Adrenal gland (tissue), 12 donors: ENCODE measurements around the gene SESTD1. TPM values are rescaled to one million over a fixed set of nuclear protein-coding genes. Genes with fewer than 3 reads are reported as not detected.

ENCODE experiments used
- DNase-seq, 7 donors: peaks; one replicate each; pipeline ENCODE4 v3.0.0-alpha.2; 2019 to 2020
- H3K27ac ChIP-seq, 5 donors: fragments of 200-600 bp; sonication (generic) in 4 of 5; 1 replicate in 3 of 5; 2 replicates in 2 of 5; pipeline versions ENCODE4 v1.5.1 to v1.8.0; 2016 to 2020; ENCODE audit warnings: mild to moderate bottlenecking in 1 of 5
- H3K27me3 ChIP-seq: fragments of 200-600 bp; 2 replicates; pipeline ENCODE4 v1.8.0; 2021
- H3K36me3 ChIP-seq, 2 donors: fragments of 200-600 bp; replicated peaks in 1 of 2; 1 replicate in 1 of 2; 2 replicates in 1 of 2; pipeline versions ENCODE4 v1.5.1 to v1.8.0; 2018 to 2022
- H3K4me1 ChIP-seq, 2 donors: fragments of 200-600 bp; replicated peaks in 1 of 2; 1 replicate in 1 of 2; 2 replicates in 1 of 2; pipeline versions ENCODE4 v1.5.1 to v1.8.0; 2018 to 2021
- H3K4me3 ChIP-seq, 4 donors: fragments of 200-600 bp; sonication (generic) in 3 of 4; one replicate each; pipeline ENCODE4 v1.5.1; 2016 to 2018
- H3K9me3 ChIP-seq, 3 donors: fragments of 200-600 bp; sonication (generic) in 1 of 3; replicated peaks in 1 of 3; 1 replicate in 2 of 3; 2 replicates in 1 of 3; pipeline versions ENCODE4 v1.5.1 to v1.8.0; 2016 to 2021
- CTCF ChIP-seq, 6 experiments: fragments of 450-650 bp in 4 of 6; fragments of 200-600 bp in 2 of 6; sonication (generic) in 1 of 6; IDR thresholded peaks; 1 replicate in 5 of 6; 2 replicates in 1 of 6; pipeline versions ENCODE4 v1.5.1 to v1.8.0; 2016 to 2021; ENCODE audit warnings: antibody characterized with exemption in 6 of 6, mild to moderate bottlenecking in 2 of 6, moderate library complexity in 1 of 6
- POLR2A ChIP-seq, 2 donors: fragments of 450-650 bp; IDR thresholded peaks; one replicate each; pipeline ENCODE4 v1.6.1; 2017; ENCODE audit warnings: antibody characterized with exemption in 2 of 2, mild to moderate bottlenecking in 2 of 2, moderate library complexity in 1 of 2
- WGBS, 4 donors: extraction: QIAGEN DNeasy Blood & Tissue Kit in 2 of 4; methylation state at CpG; one replicate each; pipeline versions ENCODE4 v1.1.5 to v1.1.7; 2013 to 2017; 5-methylcytosine and 5-hydroxymethylcytosine counted together
- intact Hi-C, 2 donors: fragments of 100-400 bp; cut with DNase I; formaldehyde crosslinking; loops; one replicate each; pipeline versions ENCODE4 v1.14.1 to v1.15.0; 2022 to 2023
- polyA plus RNA-seq, 3 donors: library from polyadenylated mRNA; stranded (reverse); fragments of 200-250 nt in 2 of 3; fragments of 350-450 nt in 1 of 3; fragmentation: Illumina TruSeq in 1 of 3; extraction: RNeasy Lipid Tissue Mini Kit (QIAGEN cat#74804) in 1 of 3; gene quantifications; one replicate each; pipeline ENCODE4 v1.2.3, GENCODE V29; 2013 to 2014
- total RNA-seq, 9 donors: library from RNA; depleted of rRNA in 4 of 9; stranded (reverse); fragments of >200 nt in 4 of 9; fragments of 120-200 nt in 1 of 9; fragmentation: NEBNext Ultra II Directional in 1 of 9; extraction: Animal tissue kit (Norgen Biotek cat#: 25700) in 1 of 9; gene quantifications; one replicate each; pipeline versions ENCODE4 v1.1.0 to v1.2.4, GENCODE V29; 2013 to 2023
- donor health status: healthy with polysubstance abuse.
- donor health status: Bipolar disorder and iron deficiency.
- donor health status: DM: yes; HTN: yes; CAD: no.
- donor health status: DM: no; HTN: no; CAD: no.
- donor health status: DM: no; HTN: no; CAD: no.
- donor health status: DM: yes; HTN: yes; CAD: no.

The SESTD1 gene
- total and polyA plus RNA-seq, 12 donors, result 4.7 to 28.2 (median 14.8) TPM

GRCh38 chr2:179253226-179253625, 11.4 kb downstream of the SESTD1 start:
- no peak overlapping the region for H3K4me3 ChIP-seq
- H3K4me1 ChIP-seq, result no peaks in the 10 kb centered on the region
- intact Hi-C loops, result no loop called here
- 24 to 40% (median 34%) methylated on average over 1 of the region's 1 CpG for WGBS, 4 donors
- DNase-seq, result no peak
- H3K36me3 ChIP-seq, result no peaks in the 10 kb centered on the region
- no peaks in the 10 kb centered on the region for H3K27me3 ChIP-seq
- TF ChIP-seq POLR2A (IDR thresholded peaks at IDR 0.05) (no peak), CTCF (IDR thresholded peaks at IDR 0.05) (no peak)
- H3K9me3 ChIP-seq, result no peaks in the 10 kb centered on the region
- H3K27ac ChIP-seq, result no peak overlapping the region

GRCh38 chr2:179252423-179252822, 12.2 kb downstream of the SESTD1 start:
- no peak overlapping the region for H3K27ac ChIP-seq
- no peaks in the 10 kb centered on the region for H3K4me1 ChIP-seq
- TF ChIP-seq POLR2A (IDR thresholded peaks at IDR 0.05) (no peak), CTCF (IDR thresholded peaks at IDR 0.05) (no peak)
- H3K4me3 ChIP-seq, result no peak overlapping the region
- no peaks in the 10 kb centered on the region for H3K9me3 ChIP-seq
- 67 to 87% (median 82%) methylated on average over 2 of the region's 2 CpGs for WGBS, 4 donors
- H3K27me3 ChIP-seq, result no peaks in the 10 kb centered on the region
- H3K36me3 ChIP-seq, result no peaks in the 10 kb centered on the region
- no peak for DNase-seq
- intact Hi-C loops, result no loop called here

GRCh38 chr2:179251870-179252269, 12.8 kb downstream of the SESTD1 start:
- H3K36me3 ChIP-seq, result no peaks in the 10 kb centered on the region
- intact Hi-C loops, result no loop called here
- H3K9me3 ChIP-seq, result no peaks in the 10 kb centered on the region
- H3K27ac ChIP-seq, result no peak overlapping the region
- no peak for DNase-seq
- no peak overlapping the region for H3K4me3 ChIP-seq
- H3K27me3 ChIP-seq, result no peaks in the 10 kb centered on the region
- H3K4me1 ChIP-seq, result no peaks in the 10 kb centered on the region
- TF ChIP-seq POLR2A (IDR thresholded peaks at IDR 0.05) (no peak), CTCF (IDR thresholded peaks at IDR 0.05) (no peak)

GRCh38 chr2:179250848-179251504, 13.7 kb downstream of the SESTD1 start:
- no peak for DNase-seq
- no peaks in the 10 kb centered on the region for H3K4me1 ChIP-seq
- H3K27ac ChIP-seq, result no peak overlapping the region
- TF ChIP-seq CTCF (IDR thresholded peaks at IDR 0.05) (no peak), POLR2A (IDR thresholded peaks at IDR 0.05) (no peak)
- H3K36me3 ChIP-seq, result no peaks in the 10 kb centered on the region
- intact Hi-C loops, result no loop called here
- no peak overlapping the region for H3K4me3 ChIP-seq
- no peaks in the 10 kb centered on the region for H3K9me3 ChIP-seq
- no peaks in the 10 kb centered on the region for H3K27me3 ChIP-seq
- 77 to 85% (median 78%) methylated on average over 1 of the region's 1 CpG for WGBS, 4 donors
